Frontal cortex (tissue), 4 donors: ENCODE measurements around the gene USP48. TPM values are rescaled to one million over a fixed set of nuclear protein-coding genes. Genes with fewer than 3 reads are reported as not detected.
A peak's percentile ranks its signal among the peaks of the same experiment; 100 is the strongest.
"Not testable (repeated sequence)": the region's sequence is repeated elsewhere in the genome, so short reads cannot be mapped to it uniquely, and the experiment has no call there.

Experiments used
- DNase-seq, 2 donors: peaks; one replicate each; pipeline ENCODE4 v3.0.0; 2012; ENCODE audit warnings: low spot score in 2 of 2
- FAIRE-seq: peaks from 2 replicates; lab custom pipeline; 2012; peaks lifted over from hg19 to GRCh38; lab: Jason Lieb, UNC
- total RNA-seq: library from RNA; depleted of rRNA; stranded (reverse); fragments of >200 nt; gene quantifications from one replicate; pipeline ENCODE4 v1.2.3, GENCODE V29; 2014
- donor health status: control.
- donor health status: control.
- donor health status: control.

Gene USP48
- total RNA-seq, 1 donor from 2014 or later, result 58.7 TPM

- DNase-seq (peak; percentile 14 to 24), FAIRE-seq (peak; percentile 76)
Measured at GRCh38 chr1:21705303-21705980, 77.5 kb downstream of the USP48 start.

GRCh38 chr1:21704145-21704544 is 78.8 kb downstream of the USP48 start:
- no peak for FAIRE-seq
- no peak for DNase-seq

- FAIRE-seq (no peak), DNase-seq (no peak)
Measured at GRCh38 chr1:21703318-21703963, 79.5 kb downstream of the USP48 start.

- DNase-seq, result no peak
- no peak for FAIRE-seq
Measured at GRCh38 chr1:21702780-21703179, 80.2 kb downstream of the USP48 start.

GRCh38 chr1:21701401-21701800 is 81.5 kb downstream of the USP48 start:
- FAIRE-seq (no peak), DNase-seq (no peak)

- DNase-seq, result no peak
- no peak for FAIRE-seq
Measured at GRCh38 chr1:21700094-21700493, 82.9 kb downstream of the USP48 start.

GRCh38 chr1:21696931-21697330 is 86.0 kb downstream of the USP48 start:
- FAIRE-seq (no peak), DNase-seq (no peak)

GRCh38 chr1:21693732-21694131 is 89.2 kb downstream of the USP48 start:
- FAIRE-seq (no peak), DNase-seq (no peak)

GRCh38 chr1:21691739-21692138 is 91.2 kb downstream of the USP48 start:
- no peak for DNase-seq
- FAIRE-seq, result no peak

GRCh38 chr1:21689661-21690372 is 93.1 kb downstream of the USP48 start:
- no peak for DNase-seq

GRCh38 chr1:21687081-21687529 is 95.8 kb downstream of the USP48 start:
- DNase-seq (no peak), FAIRE-seq (no peak)

More at GRCh38 chr1:21689661-21690372, 93.1 kb downstream of the USP48 start:
- FAIRE-seq, result no peak

- FAIRE-seq, result no peak
- no peak for DNase-seq
Measured at GRCh38 chr1:21685946-21686678, 96.8 kb downstream of the USP48 start.

GRCh38 chr1:21681426-21681825 is 101.5 kb downstream of the USP48 start:
- DNase-seq, result no peak
- no peak for FAIRE-seq

GRCh38 chr1:21680918-21681317 is 102.0 kb downstream of the USP48 start:
- no peak for DNase-seq
- no peak for FAIRE-seq

- FAIRE-seq (no peak), DNase-seq (no peak)
Measured at GRCh38 chr1:21680381-21680780, 102.6 kb downstream of the USP48 start.

GRCh38 chr1:21677168-21677567 is 105.8 kb downstream of the USP48 start:
- FAIRE-seq, result no peak

GRCh38 chr1:21674957-21675356 is 108.0 kb downstream of the USP48 start:
- FAIRE-seq (no peak), DNase-seq (no peak)

More at GRCh38 chr1:21677168-21677567, 105.8 kb downstream of the USP48 start:
- DNase-seq, result no peak

- FAIRE-seq, DNase-seq: not testable (repeated sequence)
Measured at GRCh38 chr1:21673853-21674252, 109.1 kb downstream of the USP48 start.

GRCh38 chr1:21673277-21673780 is 109.6 kb downstream of the USP48 start:
- FAIRE-seq (no peak), DNase-seq (peak in 1 of 2 donors; percentile 33)
